Measurements from ENCODE around the gene IKZF5. TPM values are rescaled to one million over a fixed set of nuclear protein-coding genes. Genes with fewer than 3 reads are reported as not detected.

The IKZF5 gene
- total RNA-seq, 1 donor from 2014 or later: 12.9 TPM

GRCh38 chr10:123034332-123034731, 25.7 kb upstream of the IKZF5 start:
- peaks cover 32% of the 10 kb centered on the region for H3K36me3 ChIP-seq
- H3K27me3 ChIP-seq (ENCODE audit: low read depth): no peaks in the 10 kb centered on the region
- H3K4me3 ChIP-seq: no peak overlapping the region
- no peak overlapping the region for H3K27ac ChIP-seq (replicated peaks)
- H3K4me1 ChIP-seq: no peaks in the 10 kb centered on the region
- no peak for TF ChIP-seq CTCF (IDR thresholded peaks at IDR 0.05; ENCODE audit: borderline replicate concordance)
- intact Hi-C loops (cut with micrococcal nuclease): no loop called here
- DNase-seq: no peak
- no peaks in the 10 kb centered on the region for H3K9me3 ChIP-seq (replicated peaks)

- no peak for DNase-seq
- TF ChIP-seq CTCF (IDR thresholded peaks at IDR 0.05; ENCODE audit: borderline replicate concordance): no peak
- intact Hi-C loops (cut with micrococcal nuclease): no loop called here
- peaks cover 18% of the 10 kb centered on the region for H3K36me3 ChIP-seq
- no peaks in the 10 kb centered on the region for H3K4me1 ChIP-seq
- no peaks in the 10 kb centered on the region for H3K9me3 ChIP-seq (replicated peaks)
- no peak overlapping the region for H3K27ac ChIP-seq (replicated peaks)
- no peaks in the 10 kb centered on the region for H3K27me3 ChIP-seq (ENCODE audit: low read depth)
- H3K4me3 ChIP-seq: no peak overlapping the region
Measured at GRCh38 chr10:123031124-123031523, 22.5 kb upstream of the IKZF5 start.

GRCh38 chr10:123027861-123028260, 19.3 kb upstream of the IKZF5 start:
- no peaks in the 10 kb centered on the region for H3K27me3 ChIP-seq (ENCODE audit: low read depth)
- H3K27ac ChIP-seq (replicated peaks): no peak overlapping the region
- no peak overlapping the region for H3K4me3 ChIP-seq
- no peak for DNase-seq
- H3K4me1 ChIP-seq: no peaks in the 10 kb centered on the region
- no peaks in the 10 kb centered on the region for H3K9me3 ChIP-seq (replicated peaks)
- no peak for TF ChIP-seq CTCF (IDR thresholded peaks at IDR 0.05; ENCODE audit: borderline replicate concordance)
- H3K36me3 ChIP-seq: no peaks in the 10 kb centered on the region
- intact Hi-C loops (cut with micrococcal nuclease): no loop called here

GRCh38 chr10:123026302-123026701, 17.7 kb upstream of the IKZF5 start:
- Histone ChIP-seq H3K36me3 (no peaks in the 10 kb centered on the region), H3K27ac (replicated peaks) (no peak overlapping the region), H3K9me3 (replicated peaks) (no peaks in the 10 kb centered on the region), H3K4me3 (no peak overlapping the region), H3K27me3 (ENCODE audit: low read depth) (no peaks in the 10 kb centered on the region), H3K4me1 (no peaks in the 10 kb centered on the region)
- no peak for DNase-seq
- no peak for TF ChIP-seq CTCF (IDR thresholded peaks at IDR 0.05; ENCODE audit: borderline replicate concordance)
- intact Hi-C loops (cut with micrococcal nuclease): no loop called here

- no peaks in the 10 kb centered on the region for H3K36me3 ChIP-seq
- TF ChIP-seq CTCF (IDR thresholded peaks at IDR 0.05; ENCODE audit: borderline replicate concordance): no peak
- no peak overlapping the region for H3K27ac ChIP-seq (replicated peaks)
- no peak for DNase-seq
- H3K27me3 ChIP-seq (ENCODE audit: low read depth): no peaks in the 10 kb centered on the region
- no peak overlapping the region for H3K4me3 ChIP-seq
- no peaks in the 10 kb centered on the region for H3K9me3 ChIP-seq (replicated peaks)
- intact Hi-C loops (cut with micrococcal nuclease): no loop called here
- H3K4me1 ChIP-seq: no peaks in the 10 kb centered on the region
Measured at GRCh38 chr10:123024540-123024939, 15.9 kb upstream of the IKZF5 start.

GRCh38 chr10:123021517-123021916, 12.9 kb upstream of the IKZF5 start:
- Histone ChIP-seq H3K27ac (replicated peaks) (no peak overlapping the region), H3K9me3 (replicated peaks) (no peaks in the 10 kb centered on the region), H3K4me1 (no peaks in the 10 kb centered on the region), H3K27me3 (ENCODE audit: low read depth) (no peaks in the 10 kb centered on the region), H3K4me3 (no peak overlapping the region), H3K36me3 (no peaks in the 10 kb centered on the region)
- no peak for DNase-seq
- TF ChIP-seq CTCF (IDR thresholded peaks at IDR 0.05; ENCODE audit: borderline replicate concordance): peak; percentile 20
- intact Hi-C loops (cut with micrococcal nuclease): no loop called here

All from left ventricle myocardium inferior (tissue), 1 donor.